ENCODE measurements around the gene PRR35.
A peak's percentile ranks its signal among the peaks of the same experiment; 100 is the strongest.

Gene PRR35

DNA sequence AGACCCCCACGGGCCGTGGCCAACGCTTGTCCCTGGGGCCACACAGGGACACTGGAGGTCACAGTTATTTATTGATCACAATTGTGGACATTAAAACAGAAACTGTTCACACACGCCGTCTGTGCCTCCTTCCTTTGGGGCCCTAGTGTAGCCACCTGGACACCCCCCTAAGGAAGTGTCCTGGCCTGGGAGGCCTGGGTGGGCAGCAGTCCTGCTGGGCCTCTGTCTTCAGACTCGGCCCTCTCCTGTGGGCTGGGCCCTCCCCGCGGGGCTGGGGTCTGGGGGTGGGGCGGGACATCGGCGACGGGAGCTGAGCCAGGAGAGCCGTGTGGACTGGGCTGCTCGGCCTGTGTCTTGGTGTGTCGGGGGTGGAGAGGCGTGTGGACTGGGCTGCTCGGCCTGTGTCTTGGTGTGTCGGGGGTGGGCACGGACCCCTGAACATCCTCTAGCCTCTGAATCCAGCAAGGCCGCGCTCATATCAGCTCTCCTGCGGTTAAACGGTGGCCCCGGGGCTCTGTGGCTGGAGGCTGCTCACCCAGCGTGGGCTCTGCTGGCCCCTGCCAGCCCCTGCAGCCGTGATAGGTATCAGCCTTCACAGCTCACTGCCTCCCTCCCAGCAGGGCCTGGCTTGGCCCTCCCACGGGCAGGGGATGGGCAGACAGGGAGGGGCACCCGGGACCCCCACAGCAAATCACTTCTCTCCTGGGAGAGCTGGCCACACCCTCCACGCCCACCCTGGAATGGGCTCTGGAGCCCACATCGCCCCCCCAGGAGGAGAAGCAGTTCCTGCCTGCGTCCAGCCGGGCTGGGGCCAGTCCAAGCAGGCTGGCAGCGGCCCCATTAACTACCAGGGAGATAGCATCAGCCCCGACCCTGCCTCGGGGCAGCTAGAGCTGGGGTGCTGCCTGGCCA lies 5.5 kb downstream of the PRR35 start:
- DNase-seq: no peak

DNA sequence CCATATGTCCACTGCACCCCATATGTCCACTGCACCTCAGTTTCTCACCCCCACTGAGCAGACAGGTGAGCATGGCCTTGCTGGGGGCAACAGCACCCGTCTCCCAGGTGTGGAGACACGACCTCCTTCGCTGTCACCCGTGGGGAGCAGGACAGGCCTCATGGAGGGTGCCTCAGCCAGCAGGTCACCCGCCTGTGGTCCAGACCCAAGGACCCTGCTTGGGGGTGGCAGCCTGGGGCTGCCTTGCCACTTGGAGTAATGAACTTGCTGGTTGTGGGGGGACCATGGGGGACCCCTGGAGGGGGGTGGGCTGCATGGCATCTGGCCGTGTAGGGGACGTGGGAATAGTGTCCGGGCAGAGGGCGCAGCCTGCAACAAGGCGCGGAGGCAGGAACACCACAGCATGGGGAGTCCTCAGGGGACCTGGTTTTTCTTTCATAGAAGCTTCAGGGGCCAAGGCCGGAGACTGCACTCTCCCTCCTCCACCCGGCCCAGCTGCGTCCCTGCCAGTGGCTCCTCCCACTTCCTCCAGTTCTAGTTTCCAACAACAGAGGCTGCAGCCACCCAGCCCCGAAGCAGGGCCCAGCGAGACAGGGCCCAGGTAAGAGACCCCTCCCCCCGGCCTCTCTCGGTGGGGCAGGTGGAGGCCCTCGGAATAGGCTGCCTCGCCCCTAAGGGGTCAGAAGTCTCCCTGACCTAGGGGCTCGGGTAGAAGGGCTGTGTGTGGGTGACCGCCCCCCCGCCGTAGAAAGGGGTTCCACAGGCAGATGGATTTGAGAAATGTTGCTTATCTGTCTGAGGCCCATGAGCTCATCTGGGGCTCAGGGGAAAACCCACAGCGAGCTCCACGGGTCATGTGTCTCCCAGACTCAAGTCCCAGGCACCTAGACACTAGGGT lies 6.5 kb downstream of the PRR35 start, which contains the start of gene NHLRC4:
TSS of gene NHLRC4 (plus strand) at position 531 of the 898 bp plus-strand sequence. CDS start 1,043 bp downstream, outside the sequence.
- DNase-seq: peak in 1 of 2 experiments; percentile 61

DNA sequence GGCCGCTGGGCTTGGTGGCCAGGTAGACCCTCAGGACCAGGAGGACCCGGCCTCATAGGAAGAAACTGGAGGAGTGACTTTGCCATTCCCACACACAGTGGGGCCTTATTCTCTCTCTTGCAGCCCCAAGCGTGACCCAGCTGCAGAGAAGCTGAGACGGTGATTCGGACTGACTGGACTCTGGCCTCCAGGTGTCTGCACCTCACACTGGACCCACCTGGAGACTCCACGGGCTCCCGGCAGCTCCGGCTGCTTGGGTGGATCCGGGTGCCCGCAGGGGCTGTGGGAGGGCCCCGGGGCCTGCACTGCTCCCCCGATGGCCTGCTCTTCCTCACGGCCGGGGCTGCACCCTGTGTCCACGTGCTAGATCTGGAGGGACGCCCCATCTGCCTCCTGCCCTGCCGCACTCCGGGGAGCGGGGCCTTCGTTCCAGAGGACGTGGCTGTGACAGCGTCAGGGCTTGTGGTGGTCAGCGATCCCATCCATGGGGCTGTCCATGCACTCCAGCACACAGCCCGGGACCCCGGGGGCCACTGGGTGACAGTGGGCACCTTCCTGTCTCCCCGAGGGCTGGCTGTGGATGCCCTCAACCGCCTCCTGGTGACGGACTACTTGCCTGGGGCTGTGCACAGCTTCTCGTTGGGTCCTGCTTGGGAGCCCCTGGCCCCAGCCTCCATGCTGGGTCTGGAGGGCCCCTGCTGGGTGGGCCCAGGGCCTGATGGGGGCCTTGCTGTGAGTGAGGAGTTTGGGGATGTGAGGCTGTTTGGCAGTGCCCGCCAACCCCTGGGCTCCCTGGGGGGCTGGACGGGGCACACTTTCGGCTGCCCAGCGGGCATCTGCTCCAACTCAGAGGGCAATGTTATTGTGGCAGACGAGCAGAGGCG lies 7.4 kb downstream of the PRR35 start:
- DNase-seq: no peak

DNA sequence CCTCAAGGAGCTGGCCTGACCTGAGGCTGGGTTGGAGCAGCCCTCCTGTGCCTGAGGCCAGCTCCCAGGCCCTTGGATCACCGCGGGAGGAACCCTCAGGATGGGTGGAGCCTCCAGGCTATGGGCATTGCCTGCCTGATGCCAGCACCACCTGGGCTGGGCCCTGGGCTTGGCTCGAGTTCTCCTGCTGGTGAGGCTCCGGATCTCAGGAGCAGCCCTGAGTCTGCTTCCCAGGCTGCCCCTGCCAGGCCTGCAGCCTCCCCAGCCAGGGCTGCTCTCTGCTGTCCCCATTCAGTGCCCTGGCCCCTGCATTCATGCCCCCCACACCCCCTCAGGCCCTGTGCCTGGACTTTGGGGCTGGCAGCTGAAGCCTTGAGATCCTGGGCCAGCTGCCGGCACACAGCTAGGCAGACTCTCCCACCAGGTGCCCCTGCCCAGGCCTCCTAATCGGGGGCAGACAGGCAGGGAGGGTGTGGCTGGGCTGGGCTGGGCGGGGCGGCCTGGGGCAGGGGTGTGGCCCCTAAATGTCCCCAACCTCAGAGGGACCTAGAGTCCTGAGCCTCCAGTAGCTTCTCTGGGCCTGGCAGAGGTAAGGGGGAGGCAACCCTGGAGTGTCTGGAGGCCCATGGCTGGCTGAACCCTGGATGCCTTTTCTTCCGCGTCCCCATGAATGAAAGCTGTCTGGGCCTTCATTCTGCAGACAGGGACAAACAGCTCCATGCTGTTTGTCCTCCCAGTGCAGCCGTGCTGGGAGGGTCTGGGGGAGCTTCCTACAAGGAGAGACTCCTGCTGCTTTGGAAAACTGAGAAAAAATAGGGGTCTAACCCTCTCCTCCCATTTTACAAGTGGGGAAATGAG lies 8.4 kb downstream of the PRR35 start:
- no peak for DNase-seq

DNA sequence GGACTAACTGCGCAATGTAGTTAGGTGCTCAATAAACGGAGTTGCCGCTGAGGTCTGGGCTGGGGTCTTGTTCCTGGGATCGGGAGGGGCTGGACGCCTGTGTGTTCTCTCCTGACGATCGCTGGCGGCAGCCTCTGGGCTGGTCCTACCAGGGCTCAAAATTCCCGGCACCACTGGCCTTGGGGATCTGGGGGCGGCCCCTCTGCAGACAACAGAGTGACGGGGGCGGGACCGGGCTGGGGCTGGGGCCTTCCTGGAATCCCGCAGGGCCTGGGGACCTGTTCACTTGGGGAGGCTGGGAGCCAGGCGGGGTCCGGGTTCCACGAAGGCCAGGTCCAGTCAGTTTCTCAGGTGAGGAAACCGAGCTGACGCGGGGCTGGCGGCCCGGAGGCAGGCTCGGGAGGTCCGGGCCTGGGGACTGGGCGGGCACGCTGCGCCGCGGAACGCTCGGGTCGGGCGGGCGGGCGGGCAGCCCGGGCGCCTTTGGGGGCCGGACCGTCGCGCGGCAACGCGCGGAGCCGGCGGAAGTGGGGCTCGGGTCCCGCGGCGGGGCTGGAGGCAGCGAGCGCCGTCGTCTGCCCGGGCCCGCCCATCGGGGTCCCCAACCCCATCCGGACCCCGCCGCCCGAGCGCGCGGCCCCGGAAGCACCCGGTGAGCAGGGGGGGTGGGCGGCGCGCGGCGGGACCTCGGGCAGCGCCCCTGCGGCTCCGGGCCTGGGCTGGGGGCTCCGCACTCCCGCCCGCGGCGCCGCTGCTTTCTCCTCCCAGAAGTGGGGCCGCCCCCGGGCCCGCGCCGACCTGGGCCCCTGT lies 9.5 kb downstream of the PRR35 start, which contains the start of gene PIGQ:
TSS of gene PIGQ (plus strand) at position 524 of the 810 bp plus-strand sequence. CDS start 4,107 bp downstream, outside the sequence.
- DNase-seq: peak in 1 of 2 experiments; percentile 56

DNA sequence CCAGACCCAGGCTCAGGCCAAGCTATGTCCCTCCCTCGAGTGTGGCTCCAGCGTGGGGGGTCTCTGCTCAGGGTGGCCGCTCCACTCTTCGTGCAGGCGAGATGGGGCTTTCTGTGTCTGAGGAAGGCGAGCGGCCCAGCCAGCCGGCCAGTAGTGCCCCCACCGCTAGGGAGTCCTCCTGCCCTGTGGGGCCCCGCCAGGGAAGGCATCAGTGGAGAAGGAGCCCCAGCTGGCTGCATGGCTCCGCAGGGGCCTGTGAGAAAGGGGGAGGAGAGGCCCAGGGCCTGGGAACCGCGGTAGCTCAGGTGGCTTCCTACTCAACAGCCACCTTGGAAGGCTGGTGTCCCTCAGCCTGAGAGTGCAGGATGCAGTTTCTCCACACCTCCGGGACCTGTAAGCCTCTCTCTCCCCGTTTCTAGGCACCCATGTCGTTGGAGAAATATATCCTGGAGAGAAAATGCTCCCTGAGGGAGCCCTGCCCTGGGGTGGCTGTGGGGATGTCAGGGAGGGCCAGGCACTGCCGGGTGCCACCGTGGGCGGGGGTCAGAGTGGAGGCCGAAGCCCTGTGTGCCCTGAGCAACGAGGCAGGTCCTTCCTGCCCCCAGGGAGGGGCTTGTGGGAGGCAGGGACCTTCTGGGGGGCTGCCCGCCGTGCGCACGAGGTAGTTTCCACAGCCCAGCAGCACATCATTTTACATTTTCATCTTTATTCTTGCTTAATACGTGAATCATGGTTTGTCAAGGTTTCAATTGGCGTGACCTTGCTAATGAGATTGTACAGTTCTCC lies 12.9 kb downstream of the PRR35 start:
- DNase-seq: no peak

DNA sequence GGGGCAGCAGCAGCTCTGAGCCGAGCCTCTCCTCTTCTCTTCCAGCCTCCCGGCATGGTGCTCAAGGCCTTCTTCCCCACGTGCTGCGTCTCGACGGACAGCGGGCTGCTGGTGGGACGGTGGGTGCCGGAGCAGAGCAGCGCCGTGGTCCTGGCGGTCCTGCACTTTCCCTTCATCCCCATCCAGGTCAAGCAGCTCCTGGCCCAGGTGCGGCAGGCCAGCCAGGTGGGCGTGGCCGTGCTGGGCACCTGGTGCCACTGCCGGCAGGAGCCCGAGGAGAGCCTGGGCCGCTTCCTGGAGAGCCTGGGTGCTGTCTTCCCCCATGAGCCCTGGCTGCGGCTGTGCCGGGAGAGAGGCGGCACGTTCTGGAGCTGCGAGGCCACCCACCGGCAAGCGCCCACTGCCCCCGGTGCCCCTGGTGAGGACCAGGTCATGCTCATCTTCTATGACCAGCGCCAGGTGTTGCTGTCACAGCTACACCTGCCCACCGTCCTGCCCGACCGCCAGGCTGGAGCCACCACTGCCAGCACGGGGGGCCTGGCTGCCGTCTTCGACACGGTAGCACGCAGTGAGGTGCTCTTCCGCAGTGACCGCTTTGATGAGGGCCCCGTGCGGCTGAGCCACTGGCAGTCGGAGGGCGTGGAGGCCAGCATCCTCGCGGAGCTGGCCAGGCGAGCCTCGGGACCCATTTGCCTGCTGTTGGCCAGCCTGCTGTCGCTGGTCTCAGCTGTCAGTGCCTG lies 14.0 kb downstream of the PRR35 start:
- no peak for DNase-seq

DNA sequence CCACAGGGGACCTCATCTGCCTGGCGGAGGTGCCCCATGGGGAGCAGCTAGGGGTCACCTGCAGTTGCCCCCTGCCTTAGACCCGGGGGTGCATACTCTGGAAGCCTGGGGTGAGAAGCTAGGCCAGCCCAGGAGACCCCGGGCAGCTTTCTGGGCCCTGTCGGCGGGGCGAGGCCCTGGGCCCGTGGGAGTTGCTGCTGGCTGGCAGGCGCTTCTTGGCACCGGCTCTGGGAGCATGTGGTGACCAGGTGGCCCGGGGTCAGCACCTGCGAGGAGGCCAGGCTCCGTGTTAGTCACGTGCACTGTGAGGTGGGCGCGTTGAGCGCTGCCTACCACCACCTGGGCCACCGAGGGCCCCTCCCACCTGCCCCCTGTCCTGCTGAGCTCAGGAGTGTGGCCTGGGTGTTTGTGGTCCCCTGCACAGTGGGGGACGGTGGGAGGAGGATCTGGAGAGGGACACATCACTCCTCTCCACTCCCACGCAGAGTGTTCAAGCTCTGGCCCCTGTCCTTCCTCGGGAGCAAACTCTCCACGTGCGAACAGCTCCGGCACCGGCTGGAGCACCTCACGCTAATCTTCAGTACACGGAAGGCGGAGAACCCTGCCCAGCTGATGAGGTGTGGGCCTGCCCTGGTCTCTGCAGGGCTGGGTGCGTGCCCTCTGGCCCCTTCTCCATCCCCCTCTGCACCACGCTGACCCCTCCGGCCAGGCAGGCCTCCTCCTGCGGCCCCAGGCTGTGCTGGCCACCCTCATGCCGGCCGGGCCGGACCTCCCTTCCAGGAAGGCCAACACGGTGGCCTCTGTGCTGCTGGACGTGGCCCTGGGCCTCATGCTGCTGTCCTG lies 15.4 kb downstream of the PRR35 start:
- no peak for DNase-seq

DNA sequence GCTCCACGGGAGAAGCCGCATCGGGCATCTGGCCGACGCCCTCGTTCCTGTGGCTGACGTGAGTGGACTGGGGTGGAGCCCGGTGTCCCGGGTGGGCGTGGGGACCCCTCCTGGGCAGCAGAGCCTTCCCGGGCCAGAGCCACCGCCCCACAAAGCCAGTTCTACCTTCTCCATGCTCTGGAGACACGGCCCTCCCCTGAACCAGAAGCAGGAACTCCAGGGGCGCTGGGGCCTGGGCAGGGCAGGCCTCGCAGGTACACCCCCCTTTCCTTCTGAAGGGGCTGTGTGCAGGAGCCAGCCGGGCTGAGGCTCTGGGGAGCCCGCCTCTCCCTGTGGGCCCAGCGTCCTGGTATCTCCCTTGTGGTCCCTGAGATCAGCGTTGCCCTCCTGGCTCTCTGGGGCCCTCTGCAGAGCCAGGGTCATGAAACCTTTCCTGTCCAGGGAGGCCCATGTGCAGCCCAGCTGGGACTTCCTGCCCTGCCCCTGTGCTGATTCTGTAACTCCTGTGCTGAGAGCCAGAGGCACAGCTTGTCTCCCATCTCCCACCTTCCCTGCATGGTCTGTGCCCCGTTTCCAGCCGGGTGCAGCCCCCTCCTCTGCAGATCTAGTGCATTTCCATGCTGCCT lies 16.1 kb downstream of the PRR35 start:
- no peak for DNase-seq

DNA sequence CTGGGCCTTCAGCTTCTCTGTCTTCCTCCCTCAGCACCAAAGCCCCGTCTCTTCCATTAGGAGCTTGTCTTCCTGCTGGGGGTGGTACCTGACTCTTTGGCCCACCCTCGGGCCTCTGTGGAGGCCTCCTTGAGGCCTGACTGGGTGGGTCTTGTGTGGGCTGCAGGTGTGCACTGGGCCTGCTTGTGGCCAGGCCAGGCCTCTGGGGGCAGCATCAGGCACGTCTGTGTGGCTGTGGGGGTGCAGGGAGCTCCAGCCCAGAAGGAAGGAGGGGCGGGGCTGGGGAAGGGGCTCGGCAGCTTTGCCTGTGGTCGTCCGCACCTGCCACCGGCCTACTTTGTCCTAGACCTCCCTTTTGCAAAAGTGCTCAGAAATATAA lies 16.6 kb downstream of the PRR35 start:
- no peak for DNase-seq

DNA sequence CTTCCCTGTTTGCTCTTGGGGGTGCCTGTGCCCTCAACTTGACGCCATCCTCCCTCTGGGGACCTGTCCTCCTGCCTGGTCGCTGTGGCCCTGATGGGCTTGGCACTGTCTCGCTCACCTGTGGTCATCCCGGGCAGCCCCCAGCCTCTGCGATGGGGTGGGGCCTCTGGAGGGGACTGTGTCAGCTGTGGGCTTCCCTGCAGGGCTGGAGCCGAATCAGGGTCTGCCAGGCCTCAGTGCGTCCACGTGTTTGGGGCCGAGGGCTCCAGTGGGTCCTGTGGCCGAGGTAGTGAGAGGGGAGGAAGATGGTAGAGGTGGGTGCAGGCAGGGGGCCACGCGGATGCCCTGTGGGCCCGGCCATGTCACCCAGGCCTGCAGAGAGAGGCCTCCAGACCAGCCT lies 17.6 kb downstream of the PRR35 start:
- DNase-seq: no peak

DNA sequence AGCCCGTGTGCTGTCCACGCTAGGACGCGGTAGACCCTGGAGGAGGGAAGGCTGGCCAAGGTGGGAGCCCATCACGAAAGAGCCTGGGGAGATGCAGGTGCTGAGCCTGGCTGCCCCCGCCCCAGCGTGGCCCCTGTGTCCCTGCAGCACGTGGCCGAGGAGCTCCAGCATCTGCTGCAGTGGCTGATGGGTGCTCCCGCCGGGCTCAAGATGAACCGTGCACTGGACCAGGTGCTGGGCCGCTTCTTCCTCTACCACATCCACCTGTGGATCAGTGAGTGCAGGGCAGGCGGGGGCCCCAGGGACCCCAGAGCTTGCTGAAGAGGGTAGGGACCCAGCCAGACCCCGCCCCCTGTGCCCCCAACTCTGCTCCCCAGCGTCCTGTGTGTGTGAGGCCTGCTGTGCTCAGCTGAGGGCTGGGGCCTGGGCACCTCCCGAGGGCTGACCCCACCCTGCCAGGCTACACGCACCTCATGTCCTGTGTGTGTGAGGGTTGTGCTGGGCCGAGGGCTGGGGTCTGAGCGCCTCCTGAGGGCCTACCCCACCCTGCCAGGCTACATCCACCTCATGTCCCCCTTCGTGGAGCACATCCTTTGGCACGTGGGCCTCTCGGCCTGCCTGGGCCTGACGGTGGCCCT lies 18.2 kb downstream of the PRR35 start:
- DNase-seq: no peak

DNA sequence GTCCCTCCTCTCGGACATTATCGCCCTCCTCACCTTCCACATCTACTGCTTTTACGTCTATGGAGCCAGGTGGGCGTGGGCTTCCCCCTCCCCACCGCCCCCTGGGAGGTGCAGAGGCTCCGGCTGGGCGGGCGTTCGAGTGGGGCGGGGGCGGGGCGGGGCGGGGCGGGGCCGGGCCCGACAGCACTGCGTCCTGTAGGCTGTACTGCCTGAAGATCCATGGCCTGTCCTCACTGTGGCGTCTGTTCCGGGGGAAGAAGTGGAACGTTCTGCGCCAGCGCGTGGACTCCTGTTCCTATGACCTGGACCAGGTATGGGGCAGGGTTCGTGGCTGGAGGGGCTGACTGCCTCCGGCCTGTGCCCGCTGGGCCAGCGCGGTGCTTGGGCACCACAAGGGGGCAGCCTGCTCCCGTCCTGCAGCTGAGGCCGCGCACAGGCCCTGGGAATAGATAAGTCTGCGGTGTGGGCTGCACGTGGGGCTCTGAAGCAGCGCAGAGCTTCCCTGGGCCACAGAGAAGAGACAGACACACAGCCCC lies 18.7 kb downstream of the PRR35 start:
- peak; percentile 42 to 85 for DNase-seq

DNA sequence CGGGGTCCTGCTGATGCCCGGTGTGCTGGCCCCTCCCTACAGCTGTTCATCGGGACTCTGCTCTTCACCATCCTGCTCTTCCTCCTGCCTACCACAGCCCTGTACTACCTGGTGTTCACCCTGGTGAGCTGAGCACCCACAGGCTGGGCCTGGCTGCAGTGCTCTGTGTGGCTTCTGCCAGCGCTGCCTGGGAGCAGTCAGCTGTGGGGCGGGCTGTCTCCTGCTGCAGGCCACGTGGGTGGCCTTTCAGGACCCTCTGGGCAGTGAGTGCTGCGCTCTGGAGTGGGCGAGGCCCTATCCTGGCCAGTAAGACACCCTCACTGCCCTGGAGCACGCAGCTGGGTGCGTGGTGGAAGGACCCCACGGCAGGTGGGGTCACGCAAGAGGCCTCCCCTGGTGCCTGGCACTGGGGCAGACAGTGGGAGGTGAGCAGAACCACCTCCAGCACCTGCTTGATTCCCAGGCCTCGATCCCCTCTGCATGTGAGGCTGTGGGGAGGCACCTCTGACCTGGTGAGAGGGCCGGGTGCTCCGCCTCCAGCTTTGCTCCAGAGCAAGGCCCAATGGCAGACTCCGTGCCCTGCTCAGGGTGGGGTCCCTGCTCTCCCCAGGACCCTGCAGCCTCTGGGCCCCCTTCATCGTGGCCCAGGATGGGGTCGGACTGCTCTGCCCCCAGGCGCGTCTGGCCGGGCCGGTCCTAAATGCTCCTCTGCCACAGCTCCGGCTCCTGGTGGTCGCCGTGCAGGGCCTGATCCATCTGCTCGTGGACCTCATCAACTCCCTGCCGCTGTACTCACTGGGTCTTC lies 20.1 kb downstream of the PRR35 start:
- no peak for DNase-seq

DNA sequence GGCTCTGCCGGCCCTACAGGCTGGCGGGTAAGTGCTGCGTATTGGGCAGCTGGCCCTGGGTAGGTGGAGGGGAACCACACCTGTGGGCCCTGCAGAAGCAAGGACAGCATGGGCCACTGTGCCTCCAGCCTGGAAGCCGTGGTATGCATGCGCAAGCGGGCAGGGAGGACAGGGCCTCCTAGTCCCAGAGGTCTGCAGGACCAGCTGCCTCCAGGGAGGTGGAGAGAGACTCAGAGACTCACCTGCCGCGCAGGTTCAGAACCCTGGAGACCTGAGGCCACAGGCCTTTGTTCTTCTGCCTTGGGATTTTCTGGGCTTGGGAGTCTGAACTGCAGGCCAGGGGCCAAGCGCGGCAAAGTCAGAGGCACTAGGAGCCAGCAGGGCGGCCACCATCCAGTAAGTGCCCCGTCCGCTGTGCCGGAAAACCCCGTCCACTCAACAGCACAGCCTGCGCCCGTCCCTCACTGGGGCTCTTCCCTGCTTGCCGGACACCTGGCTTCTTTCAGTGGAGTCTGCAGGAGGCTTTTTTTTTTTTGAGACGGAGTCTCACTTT lies 20.8 kb downstream of the PRR35 start:
- DNase-seq: no peak

DNA sequence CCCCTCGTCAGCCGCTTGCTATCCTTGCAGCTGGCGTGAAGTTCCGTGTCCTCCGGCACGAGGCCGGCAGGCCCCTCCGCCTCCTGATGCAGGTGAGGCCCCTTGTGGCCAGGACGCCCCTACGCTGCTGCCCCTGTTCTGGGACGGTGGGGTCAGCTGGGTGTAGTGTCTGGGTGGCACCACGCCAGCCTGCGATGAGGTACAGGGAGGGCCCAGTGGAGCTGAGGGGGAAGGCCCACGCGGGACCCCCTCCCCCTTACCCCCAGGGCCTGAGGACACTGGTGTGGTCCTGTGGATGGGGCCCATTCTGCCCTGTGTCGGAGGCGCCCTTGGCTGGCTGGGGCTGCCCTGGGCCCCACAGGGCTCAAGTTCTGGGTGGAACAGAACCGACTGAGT lies 22.0 kb downstream of the PRR35 start:
- DNase-seq: no peak
